ENCODE results near the gene OBSCN.

The OBSCN gene

DNA sequence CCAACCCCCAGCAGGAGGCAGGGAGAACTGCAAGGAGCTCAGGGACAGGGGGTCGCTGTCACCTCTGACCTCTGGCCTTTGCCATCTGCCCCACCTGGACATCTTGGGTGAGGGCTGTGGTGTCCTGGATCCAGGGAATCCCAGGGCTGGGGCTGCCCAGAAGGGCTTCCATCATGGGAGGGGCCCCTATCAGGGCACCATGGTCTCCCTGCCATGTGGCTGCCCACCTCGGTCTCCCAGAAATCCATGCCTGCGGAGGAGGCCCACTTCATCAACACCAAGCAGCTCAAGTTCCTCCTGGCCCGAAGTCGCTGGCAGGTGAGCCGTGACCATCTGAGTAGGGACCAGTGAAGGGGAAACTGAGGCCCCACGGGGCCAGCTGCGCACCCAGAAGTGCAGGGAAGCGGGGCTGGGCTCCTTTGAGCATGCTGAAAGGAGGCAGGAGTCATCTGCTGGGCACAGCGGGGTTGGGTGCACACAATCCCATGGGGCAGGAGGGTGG, 162.6 kb downstream of the OBSCN start:
- DNase-seq (ENCODE audit: low read depth, low spot score): no peak
- TF ChIP-seq, protein P1, sequence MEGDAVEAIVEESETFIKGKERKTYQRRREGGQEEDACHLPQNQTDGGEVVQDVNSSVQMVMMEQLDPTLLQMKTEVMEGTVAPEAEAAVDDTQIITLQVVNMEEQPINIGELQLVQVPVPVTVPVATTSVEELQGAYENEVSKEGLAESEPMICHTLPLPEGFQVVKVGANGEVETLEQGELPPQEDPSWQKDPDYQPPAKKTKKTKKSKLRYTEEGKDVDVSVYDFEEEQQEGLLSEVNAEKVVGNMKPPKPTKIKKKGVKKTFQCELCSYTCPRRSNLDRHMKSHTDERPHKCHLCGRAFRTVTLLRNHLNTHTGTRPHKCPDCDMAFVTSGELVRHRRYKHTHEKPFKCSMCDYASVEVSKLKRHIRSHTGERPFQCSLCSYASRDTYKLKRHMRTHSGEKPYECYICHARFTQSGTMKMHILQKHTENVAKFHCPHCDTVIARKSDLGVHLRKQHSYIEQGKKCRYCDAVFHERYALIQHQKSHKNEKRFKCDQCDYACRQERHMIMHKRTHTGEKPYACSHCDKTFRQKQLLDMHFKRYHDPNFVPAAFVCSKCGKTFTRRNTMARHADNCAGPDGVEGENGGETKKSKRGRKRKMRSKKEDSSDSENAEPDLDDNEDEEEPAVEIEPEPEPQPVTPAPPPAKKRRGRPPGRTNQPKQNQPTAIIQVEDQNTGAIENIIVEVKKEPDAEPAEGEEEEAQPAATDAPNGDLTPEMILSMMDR (IDR thresholded peaks at IDR 0.05; ENCODE audit: low read depth, low read length): no peak
- no peak overlapping the region for H3K4me3 ChIP-seq (ENCODE audit: low read depth, low read length)
- in situ Hi-C loops (cut with HindIII; ENCODE audit: low sequenced_read_pairs): no loop called here

DNA sequence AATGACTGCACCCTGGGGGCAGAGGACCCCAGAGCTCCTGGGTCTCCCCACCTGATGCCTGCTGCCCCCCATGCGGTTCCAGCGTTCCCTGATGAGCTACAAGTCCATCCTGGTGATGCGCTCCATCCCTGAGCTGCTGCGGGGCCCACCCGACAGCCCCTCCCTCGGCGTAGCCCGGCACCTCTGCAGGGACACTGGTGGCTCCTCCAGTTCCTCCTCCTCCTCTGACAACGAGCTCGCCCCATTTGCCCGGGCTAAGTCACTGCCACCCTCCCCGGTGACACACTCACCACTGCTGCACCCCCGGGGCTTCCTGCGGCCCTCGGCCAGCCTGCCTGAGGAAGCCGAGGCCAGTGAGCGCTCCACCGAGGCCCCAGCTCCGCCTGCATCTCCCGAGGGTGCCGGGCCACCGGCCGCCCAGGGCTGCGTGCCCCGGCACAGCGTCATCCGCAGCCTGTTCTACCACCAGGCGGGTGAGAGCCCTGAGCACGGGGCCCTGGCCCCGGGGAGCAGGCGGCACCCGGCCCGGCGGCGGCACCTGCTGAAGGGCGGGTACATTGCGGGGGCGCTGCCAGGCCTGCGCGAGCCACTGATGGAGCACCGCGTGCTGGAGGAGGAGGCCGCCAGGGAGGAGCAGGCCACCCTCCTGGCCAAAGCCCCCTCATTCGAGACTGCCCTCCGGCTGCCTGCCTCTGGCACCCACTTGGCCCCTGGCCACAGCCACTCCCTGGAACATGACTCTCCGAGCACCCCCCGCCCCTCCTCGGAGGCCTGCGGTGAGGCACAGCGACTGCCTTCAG, 163.3 kb downstream of the OBSCN start:
- no peak for DNase-seq (ENCODE audit: low read depth, low spot score)
- TF ChIP-seq, protein P1 (IDR thresholded peaks at IDR 0.05; ENCODE audit: low read depth, low read length): no peak
- H3K4me3 ChIP-seq (ENCODE audit: low read depth, low read length): no peak overlapping the region
- in situ Hi-C loops (cut with HindIII; ENCODE audit: low sequenced_read_pairs): no loop called here

DNA sequence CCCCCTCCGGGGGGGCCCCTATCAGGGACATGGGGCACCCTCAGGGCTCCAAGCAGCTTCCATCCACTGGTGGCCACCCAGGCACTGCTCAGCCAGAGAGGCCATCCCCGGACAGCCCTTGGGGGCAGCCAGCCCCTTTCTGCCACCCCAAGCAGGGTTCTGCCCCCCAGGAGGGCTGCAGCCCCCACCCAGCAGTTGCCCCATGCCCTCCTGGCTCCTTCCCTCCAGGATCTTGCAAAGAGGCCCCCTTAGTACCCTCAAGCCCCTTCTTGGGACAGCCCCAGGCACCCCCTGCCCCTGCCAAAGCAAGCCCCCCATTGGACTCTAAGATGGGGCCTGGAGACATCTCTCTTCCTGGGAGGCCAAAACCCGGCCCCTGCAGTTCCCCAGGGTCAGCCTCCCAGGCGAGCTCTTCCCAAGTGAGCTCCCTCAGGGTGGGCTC, 163.9 kb downstream of the OBSCN start:
- TF ChIP-seq, protein P1 (IDR thresholded peaks at IDR 0.05; ENCODE audit: low read depth, low read length): no peak
- H3K4me3 ChIP-seq (ENCODE audit: low read depth, low read length): no peak overlapping the region
- in situ Hi-C loops (cut with HindIII; ENCODE audit: low sequenced_read_pairs): no loop called here

DNA sequence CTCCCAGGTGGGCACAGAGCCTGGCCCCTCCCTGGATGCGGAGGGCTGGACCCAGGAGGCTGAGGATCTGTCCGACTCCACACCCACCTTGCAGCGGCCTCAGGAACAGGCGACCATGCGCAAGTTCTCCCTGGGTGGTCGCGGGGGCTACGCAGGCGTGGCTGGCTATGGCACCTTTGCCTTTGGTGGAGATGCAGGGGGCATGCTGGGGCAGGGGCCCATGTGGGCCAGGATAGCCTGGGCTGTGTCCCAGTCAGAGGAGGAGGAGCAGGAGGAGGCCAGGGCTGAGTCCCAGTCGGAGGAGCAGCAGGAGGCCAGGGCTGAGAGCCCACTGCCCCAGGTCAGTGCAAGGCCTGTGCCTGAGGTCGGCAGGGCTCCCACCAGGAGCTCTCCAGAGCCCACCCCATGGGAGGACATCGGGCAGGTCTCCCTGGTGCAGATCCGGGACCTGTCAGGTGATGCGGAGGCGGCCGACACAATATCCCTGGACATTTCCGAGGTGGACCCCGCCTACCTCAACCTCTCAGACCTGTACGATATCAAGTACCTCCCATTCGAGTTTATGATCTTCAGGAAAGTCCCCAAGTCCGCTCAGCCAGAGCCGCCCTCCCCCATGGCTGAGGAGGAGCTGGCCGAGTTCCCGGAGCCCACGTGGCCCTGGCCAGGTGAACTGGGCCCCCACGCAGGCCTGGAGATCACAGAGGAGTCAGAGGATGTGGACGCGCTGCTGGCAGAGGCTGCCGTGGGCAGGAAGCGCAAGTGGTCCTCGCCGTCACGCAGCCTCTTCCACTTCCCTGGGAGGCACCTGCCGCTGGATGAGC, 164.5 kb downstream of the OBSCN start:
- TF ChIP-seq, protein P1 (IDR thresholded peaks at IDR 0.05; ENCODE audit: low read depth, low read length): no peak
- H3K4me3 ChIP-seq (ENCODE audit: low read depth, low read length): no peak overlapping the region
- DNase-seq (ENCODE audit: low read depth, low spot score): no peak
- in situ Hi-C loops (cut with HindIII; ENCODE audit: low sequenced_read_pairs): no loop called here

More for the DNA sequence above, 163.9 kb downstream of the OBSCN start:
- no peak for DNase-seq (ENCODE audit: low read depth, low spot score)

DNA sequence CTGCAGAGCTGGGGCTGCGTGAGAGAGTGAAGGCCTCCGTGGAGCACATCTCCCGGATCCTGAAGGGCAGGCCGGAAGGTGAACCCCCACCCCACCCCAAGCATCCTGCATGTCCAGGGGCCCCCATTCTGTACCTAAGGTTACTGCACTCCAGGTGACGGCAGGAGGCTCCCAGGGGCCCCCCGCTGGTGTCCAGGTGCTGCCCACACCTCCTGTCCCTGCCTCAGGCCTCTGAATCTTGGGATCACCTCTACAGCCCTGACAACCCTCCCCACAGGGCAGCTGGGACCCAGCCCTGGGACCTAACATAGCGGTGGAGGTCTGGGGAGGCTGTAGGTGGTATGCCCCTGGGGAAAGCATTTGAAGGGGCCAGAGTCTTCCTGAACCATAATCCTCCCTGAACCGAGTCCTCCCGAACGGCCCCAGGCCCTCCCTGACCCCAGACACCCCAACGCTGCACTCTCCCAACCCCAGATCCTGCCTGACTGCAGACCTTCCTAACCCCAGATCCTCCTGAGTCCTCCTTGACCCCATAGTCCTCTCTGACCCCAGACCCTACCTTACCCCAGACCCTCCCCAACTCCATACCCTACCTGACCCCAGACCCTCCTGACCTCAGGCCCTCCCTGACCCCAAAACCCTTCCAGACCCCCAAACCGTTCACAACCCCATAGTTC, 165.3 kb downstream of the OBSCN start:
- in situ Hi-C loops (cut with HindIII; ENCODE audit: low sequenced_read_pairs): no loop called here
- TF ChIP-seq, protein P1 (IDR thresholded peaks at IDR 0.05; ENCODE audit: low read depth, low read length): no peak
- H3K4me3 ChIP-seq (ENCODE audit: low read depth, low read length): no peak overlapping the region
- DNase-seq (ENCODE audit: low read depth, low spot score): no peak
